K562 (cell line): Measurements from ENCODE around the gene STEAP2. TPM values are rescaled to one million over a fixed set of nuclear protein-coding genes. Genes with fewer than 3 reads are reported as not detected.

ENCODE experiments used
- ATF7 ChIP-seq: fragments of 450-650 bp; IDR thresholded peaks from 2 replicates; pipeline ENCODE4 v1.7.1; 2014; ENCODE audit warnings: mild to moderate bottlenecking, moderate library complexity
- CXXC5 ChIP-seq: fragments of 250-450 bp; sonication (Bioruptor Pico); IDR thresholded peaks from 2 replicates; pipeline ENCODE4 v1.8.0; 2022; ENCODE audit warnings: inconsistent platforms, mild to moderate bottlenecking, moderate library complexity
- DIDO1 ChIP-seq: fragments of 450-650 bp; IDR thresholded peaks from 2 replicates; pipeline ENCODE4 v1.6.1; 2016; ENCODE audit warnings: low read depth, missing biosample characterization, missing genetic modification characterization
- E2F3 ChIP-seq: fragments of 250-450 bp; sonication (Bioruptor Pico); IDR thresholded peaks from 2 replicates; pipeline ENCODE4 v1.4.0; 2020; ENCODE audit warnings: mild to moderate bottlenecking
- ETS2 ChIP-seq: IDR thresholded peaks from 2 replicates; pipeline ENCODE4 v1.6.1; 2016; ENCODE audit warnings: borderline replicate concordance, missing genetic modification characterization, mild to moderate bottlenecking, moderate library complexity, missing compliant biosample characterization; ENCODE audit not compliant: poor library complexity, severe bottlenecking
- FOS ChIP-seq: IDR thresholded peaks from 3 replicates; pipeline ENCODE4 v1.6.1; 2011; ENCODE audit not compliant: insufficient read length; ENCODE audit errors: extremely low read depth
- NFYB ChIP-seq: IDR thresholded peaks from 2 replicates; pipeline ENCODE4 v1.6.1; 2011; ENCODE audit warnings: mild to moderate bottlenecking, moderate library complexity; ENCODE audit not compliant: insufficient read length; ENCODE audit errors: extremely low read depth
- NR1H2 ChIP-seq: sonication (generic); formaldehyde crosslinking; IDR thresholded peaks from 2 replicates; pipeline ENCODE4 v1.4.0; 2020; ENCODE audit warnings: mild to moderate bottlenecking, missing genetic modification reagents
- NR3C1 ChIP-seq: sonication (generic); formaldehyde crosslinking; IDR thresholded peaks from 2 replicates; pipeline ENCODE4 v1.8.1; 2022; ENCODE audit warnings: missing genetic modification reagents
- POLR2G ChIP-seq: fragments of 200-400 bp; formaldehyde crosslinking; IDR thresholded peaks from 2 replicates; pipeline ENCODE4 v1.6.1; 2017; ENCODE audit warnings: low read depth, mild to moderate bottlenecking, antibody characterized with exemption, low read length, moderate library complexity
- PURB ChIP-seq: sonication (generic); formaldehyde crosslinking; IDR thresholded peaks from 2 replicates; pipeline ENCODE4 v1.9.0; 2021; ENCODE audit warnings: low read depth, mild to moderate bottlenecking, missing genetic modification reagents
- SRF ChIP-seq, 2 experiments: fragments of 250-450, 450-650 bp in 1 of 2; sonication (Bioruptor Pico) in 1 of 2; sonication (generic) in 1 of 2; formaldehyde crosslinking; IDR thresholded peaks; 2 replicates each; pipeline versions ENCODE4 v1.5.0 to v1.5.1; 2020 to 2022; ENCODE audit warnings: mild to moderate bottlenecking in 1 of 2, missing genetic modification reagents in 1 of 2
- TCF7 ChIP-seq: sonication (generic); IDR thresholded peaks from 2 replicates; pipeline ENCODE4 v1.6.1; 2016; ENCODE audit warnings: antibody characterized with exemption, borderline replicate concordance
- YBX1 ChIP-seq: fragments of 450-650 bp; IDR thresholded peaks from 2 replicates; pipeline ENCODE4 v1.7.1; 2016; ENCODE audit warnings: mild to moderate bottlenecking
- ZFX ChIP-seq: sonication (generic); formaldehyde crosslinking; IDR thresholded peaks from 2 replicates; pipeline ENCODE4 v1.8.0; 2022; ENCODE audit warnings: mild to moderate bottlenecking, missing genetic modification reagents, moderate library complexity
- ZNF445 ChIP-seq: fragments of 250-450 bp; sonication (Bioruptor Pico); IDR thresholded peaks from 2 replicates; pipeline ENCODE4 v1.4.0; 2020; ENCODE audit warnings: low read depth, mild to moderate bottlenecking, moderate library complexity
- polyA plus RNA-seq, 8 experiments: library from polyadenylated mRNA; depleted of rRNA in 4 of 8; stranded (reverse) in 5 of 8; unstranded in 3 of 8; fragments of >200 nt; fragmentation: Nextera tagmentation in 2 of 8; fragmentation: Illumina TruSeq in 1 of 8; extraction: Ambion mirVana in 2 of 8; extraction: Trizol in 1 of 8; gene quantifications; 2 replicates each; pipeline versions ENCODE4 v1.2.1 to v1.2.3, GENCODE V29; 2011 to 2014; ENCODE audit warnings: inconsistent platforms in 1 of 8, missing spikeins in 1 of 8
- total RNA-seq, 7 experiments: library from RNA; depleted of rRNA in 6 of 7; stranded (reverse); fragments of >200 nt in 6 of 7; fragmentation: Illumina TruSeq in 2 of 7; extraction: Trizol in 2 of 7; gene quantifications; 2 replicates each; pipeline versions ENCODE4 v1.2.1 to v1.2.3, GENCODE V29; 2011 to 2021; ENCODE audit warnings: low replicate concordance in 1 of 7
- TF ChIP-seq, protein P1 (sequence below): fragments of 250-450 bp; sonication (Bioruptor Pico); IDR thresholded peaks from 2 replicates; pipeline ENCODE4 v1.4.0; 2020; ENCODE audit warnings: mild to moderate bottlenecking
- TF ChIP-seq, protein P2 (sequence below): fragments of 250-450 bp; sonication (Bioruptor Pico); IDR thresholded peaks from 2 replicates; pipeline ENCODE4 v1.5.0; 2020; ENCODE audit warnings: mild to moderate bottlenecking
- TF ChIP-seq, protein P3 (sequence below): fragments of 250-450 bp; sonication (Bioruptor Pico); IDR thresholded peaks from 2 replicates; pipeline ENCODE4 v1.9.0; 2021; ENCODE audit warnings: mild to moderate bottlenecking, inconsistent platforms
- TF ChIP-seq, protein P4 (sequence below), 2 experiments: IDR thresholded peaks; 2 replicates each; pipeline ENCODE4 v1.6.1; 2011; ENCODE audit warnings: borderline replicate concordance in 1 of 2, control low read depth in 1 of 2, low read depth in 1 of 2, low read length in 1 of 2, mild to moderate bottlenecking in 1 of 2, mixed read lengths in 1 of 2, moderate library complexity in 1 of 2; ENCODE audit not compliant: insufficient read depth in 1 of 2, insufficient read length in 1 of 2, poor library complexity in 1 of 2, severe bottlenecking in 1 of 2; ENCODE audit errors: extremely low read depth in 1 of 2

STEAP2 gene
- total and polyA plus RNA-seq, 9 of the 15 experiments (the other 6 are each of a cell fraction or from before 2014, with no cell fraction given), result 0.02 to 0.03 TPM; not detected in 7

DNA sequence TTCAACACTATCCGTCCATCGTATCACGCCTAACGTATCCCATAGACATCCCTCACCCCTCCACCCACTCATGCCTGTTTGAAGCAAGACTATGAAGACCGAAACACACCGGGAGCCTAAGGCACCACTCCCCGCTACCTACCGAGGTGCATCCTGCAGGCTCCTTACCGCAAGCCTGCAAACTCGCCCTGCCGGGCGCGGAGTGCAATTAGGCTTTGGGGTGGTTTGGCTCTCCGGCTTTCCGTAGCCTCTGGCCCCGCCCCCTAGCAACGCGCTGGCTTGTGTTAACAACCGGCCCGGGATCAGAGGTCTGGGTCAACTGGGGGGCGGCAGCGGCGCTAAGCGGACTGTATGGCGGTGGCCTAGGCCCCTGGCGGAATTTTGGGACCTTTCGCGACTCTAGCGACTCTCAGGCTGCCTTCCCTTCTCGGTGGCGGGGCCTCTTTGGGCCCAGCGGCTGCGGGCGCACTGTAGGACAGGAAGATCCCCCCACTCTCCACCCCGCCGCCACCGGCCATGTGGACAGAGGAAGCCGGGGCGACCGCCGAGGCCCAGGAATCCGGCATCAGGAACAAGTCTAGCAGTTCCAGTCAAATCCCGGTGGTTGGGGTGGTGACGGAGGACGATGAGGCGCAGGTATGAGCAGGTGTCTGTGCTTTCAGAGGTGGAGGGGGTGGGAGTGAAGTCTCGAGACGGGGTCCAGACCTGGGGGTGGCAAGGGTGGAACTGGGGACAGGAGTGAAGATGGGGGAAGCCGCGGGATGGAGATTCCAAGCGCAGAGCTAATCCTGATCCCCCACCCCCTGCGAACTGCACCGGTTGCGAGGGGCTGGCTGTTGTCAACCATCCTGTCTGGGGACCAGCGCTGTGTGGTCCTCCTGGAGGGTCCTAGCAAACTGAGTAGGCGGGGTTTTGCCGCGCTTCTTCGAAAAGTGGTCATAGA, 33.6 kb downstream of the STEAP2 start, which contains the start of gene CFAP69 (continued):
- TF ChIP-seq, protein P1, sequence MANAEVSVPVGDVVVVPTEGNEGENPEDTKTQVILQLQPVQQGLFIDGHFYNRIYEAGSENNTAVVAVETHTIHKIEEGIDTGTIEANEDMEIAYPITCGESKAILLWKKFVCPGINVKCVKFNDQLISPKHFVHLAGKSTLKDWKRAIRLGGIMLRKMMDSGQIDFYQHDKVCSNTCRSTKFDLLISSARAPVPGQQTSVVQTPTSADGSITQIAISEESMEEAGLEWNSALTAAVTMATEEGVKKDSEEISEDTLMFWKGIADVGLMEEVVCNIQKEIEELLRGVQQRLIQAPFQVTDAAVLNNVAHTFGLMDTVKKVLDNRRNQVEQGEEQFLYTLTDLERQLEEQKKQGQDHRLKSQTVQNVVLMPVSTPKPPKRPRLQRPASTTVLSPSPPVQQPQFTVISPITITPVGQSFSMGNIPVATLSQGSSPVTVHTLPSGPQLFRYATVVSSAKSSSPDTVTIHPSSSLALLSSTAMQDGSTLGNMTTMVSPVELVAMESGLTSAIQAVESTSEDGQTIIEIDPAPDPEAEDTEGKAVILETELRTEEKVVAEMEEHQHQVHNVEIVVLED (CRISPR knock-in tag), result no peak
- TF ChIP-seq ZFX (CRISPR knock-in tag), result peak; percentile 92
- no peak for TF ChIP-seq ETS2
- TF ChIP-seq E2F3 (CRISPR knock-in tag), result 0 out of 2 replicates have a peak, but pooled peaks have one; percentile 15
- TF ChIP-seq SRF (CRISPR knock-in tag; IDR thresholded peaks at IDR 0.05), result peak in 1 of 2 experiments; percentile 62; a peak in 1 of 4 replicates
- no peak for TF ChIP-seq NR1H2 (CRISPR knock-in tag)
- TF ChIP-seq, protein P2, sequence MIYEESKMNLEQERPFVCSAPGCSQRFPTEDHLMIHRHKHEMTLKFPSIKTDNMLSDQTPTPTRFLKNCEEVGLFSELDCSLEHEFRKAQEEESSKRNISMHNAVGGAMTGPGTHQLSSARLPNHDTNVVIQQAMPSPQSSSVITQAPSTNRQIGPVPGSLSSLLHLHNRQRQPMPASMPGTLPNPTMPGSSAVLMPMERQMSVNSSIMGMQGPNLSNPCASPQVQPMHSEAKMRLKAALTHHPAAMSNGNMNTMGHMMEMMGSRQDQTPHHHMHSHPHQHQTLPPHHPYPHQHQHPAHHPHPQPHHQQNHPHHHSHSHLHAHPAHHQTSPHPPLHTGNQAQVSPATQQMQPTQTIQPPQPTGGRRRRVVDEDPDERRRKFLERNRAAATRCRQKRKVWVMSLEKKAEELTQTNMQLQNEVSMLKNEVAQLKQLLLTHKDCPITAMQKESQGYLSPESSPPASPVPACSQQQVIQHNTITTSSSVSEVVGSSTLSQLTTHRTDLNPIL (CRISPR knock-in tag), result no peak
- TF ChIP-seq NR3C1 (CRISPR knock-in tag), result no peak
- TF ChIP-seq FOS, result no peak
- no peak for TF ChIP-seq NFYB
- TF ChIP-seq TCF7, result 0 out of 2 replicates have a peak, but pooled peaks have one; percentile 55
- peak; percentile 59; the same call in 1 of the 2 replicates for TF ChIP-seq ATF7
- no peak for TF ChIP-seq YBX1
- TF ChIP-seq POLR2G, result peak; percentile 72
- TF ChIP-seq, protein P3, sequence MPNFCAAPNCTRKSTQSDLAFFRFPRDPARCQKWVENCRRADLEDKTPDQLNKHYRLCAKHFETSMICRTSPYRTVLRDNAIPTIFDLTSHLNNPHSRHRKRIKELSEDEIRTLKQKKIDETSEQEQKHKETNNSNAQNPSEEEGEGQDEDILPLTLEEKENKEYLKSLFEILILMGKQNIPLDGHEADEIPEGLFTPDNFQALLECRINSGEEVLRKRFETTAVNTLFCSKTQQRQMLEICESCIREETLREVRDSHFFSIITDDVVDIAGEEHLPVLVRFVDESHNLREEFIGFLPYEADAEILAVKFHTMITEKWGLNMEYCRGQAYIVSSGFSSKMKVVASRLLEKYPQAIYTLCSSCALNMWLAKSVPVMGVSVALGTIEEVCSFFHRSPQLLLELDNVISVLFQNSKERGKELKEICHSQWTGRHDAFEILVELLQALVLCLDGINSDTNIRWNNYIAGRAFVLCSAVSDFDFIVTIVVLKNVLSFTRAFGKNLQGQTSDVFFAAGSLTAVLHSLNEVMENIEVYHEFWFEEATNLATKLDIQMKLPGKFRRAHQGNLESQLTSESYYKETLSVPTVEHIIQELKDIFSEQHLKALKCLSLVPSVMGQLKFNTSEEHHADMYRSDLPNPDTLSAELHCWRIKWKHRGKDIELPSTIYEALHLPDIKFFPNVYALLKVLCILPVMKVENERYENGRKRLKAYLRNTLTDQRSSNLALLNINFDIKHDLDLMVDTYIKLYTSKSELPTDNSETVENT (CRISPR knock-in tag), result no peak
- TF ChIP-seq, protein P4, sequence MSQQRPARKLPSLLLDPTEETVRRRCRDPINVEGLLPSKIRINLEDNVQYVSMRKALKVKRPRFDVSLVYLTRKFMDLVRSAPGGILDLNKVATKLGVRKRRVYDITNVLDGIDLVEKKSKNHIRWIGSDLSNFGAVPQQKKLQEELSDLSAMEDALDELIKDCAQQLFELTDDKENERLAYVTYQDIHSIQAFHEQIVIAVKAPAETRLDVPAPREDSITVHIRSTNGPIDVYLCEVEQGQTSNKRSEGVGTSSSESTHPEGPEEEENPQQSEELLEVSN (IDR thresholded peaks at IDR 0.05; ENCODE audit: borderline replicate concordance in 1 of 2, extremely low read depth in 1 of 2, insufficient read depth in 1 of 2, insufficient read length in 1 of 2, low read depth in 1 of 2, low read length in 1 of 2, poor library complexity in 1 of 2, severe bottlenecking in 1 of 2), result peak in 1 of 2 experiments; percentile 59
- peak; percentile 98 for TF ChIP-seq CXXC5 (CRISPR knock-in tag)
- TF ChIP-seq ZNF445 (CRISPR knock-in tag), result no peak
- TF ChIP-seq PURB (CRISPR knock-in tag), result no peak
- TF ChIP-seq DIDO1 (tag), result peak; percentile 77
